Parathyroid adenoma (tissue), 2 donors: ENCODE measurements around the gene FBXL12.

Experiments used
- H2AFZ ChIP-seq: fragments of 300-600 bp; sonication (generic); one replicate; pipeline ENCODE4 v1.7.0; 2017; ENCODE audit warnings: antibody characterized with exemption, mild to moderate bottlenecking
- H3K27ac ChIP-seq: fragments of 300-600 bp; sonication (generic); one replicate; pipeline ENCODE4 v1.7.0; 2017
- H3K27me3 ChIP-seq: fragments of 300-600 bp; sonication (generic); one replicate; pipeline ENCODE4 v1.7.0; 2017; ENCODE audit warnings: low read length; ENCODE audit not compliant: control insufficient read depth, insufficient read depth
- H3K36me3 ChIP-seq: fragments of 300-600 bp; sonication (generic); one replicate; pipeline ENCODE4 v1.7.0; 2017; ENCODE audit warnings: low read length; ENCODE audit not compliant: control insufficient read depth, insufficient read depth
- H3K4me1 ChIP-seq: fragments of 300-600 bp; sonication (generic); one replicate; pipeline ENCODE4 v1.7.0; 2017; ENCODE audit warnings: control low read depth
- H3K4me2 ChIP-seq: fragments of 300-600 bp; sonication (generic); one replicate; pipeline ENCODE4 v1.7.0; 2017; ENCODE audit warnings: low read length
- H3K4me3 ChIP-seq: fragments of 300-600 bp; sonication (generic); one replicate; pipeline ENCODE4 v1.7.0; 2017; ENCODE audit warnings: low read depth, low read length
- H3K79me2 ChIP-seq: fragments of 300-600 bp; sonication (generic); one replicate; pipeline ENCODE4 v1.7.0; 2017; ENCODE audit warnings: control low read depth
- H3K9ac ChIP-seq: fragments of 300-600 bp; sonication (generic); one replicate; pipeline ENCODE4 v1.7.0; 2017; ENCODE audit warnings: mild to moderate bottlenecking
- H3K9me3 ChIP-seq: fragments of 300-600 bp; sonication (generic); one replicate; pipeline ENCODE4 v1.7.0; 2017; ENCODE audit warnings: low read length; ENCODE audit not compliant: control insufficient read depth
- TF ChIP-seq, protein P1 (sequence below): fragments of 300-600 bp; sonication (generic); IDR thresholded peaks from one replicate; pipeline ENCODE4 v1.7.0; 2017; ENCODE audit warnings: antibody characterized with exemption, mild to moderate bottlenecking
- donor health status: primary hyperparathyroidism.

Gene FBXL12

DNA sequence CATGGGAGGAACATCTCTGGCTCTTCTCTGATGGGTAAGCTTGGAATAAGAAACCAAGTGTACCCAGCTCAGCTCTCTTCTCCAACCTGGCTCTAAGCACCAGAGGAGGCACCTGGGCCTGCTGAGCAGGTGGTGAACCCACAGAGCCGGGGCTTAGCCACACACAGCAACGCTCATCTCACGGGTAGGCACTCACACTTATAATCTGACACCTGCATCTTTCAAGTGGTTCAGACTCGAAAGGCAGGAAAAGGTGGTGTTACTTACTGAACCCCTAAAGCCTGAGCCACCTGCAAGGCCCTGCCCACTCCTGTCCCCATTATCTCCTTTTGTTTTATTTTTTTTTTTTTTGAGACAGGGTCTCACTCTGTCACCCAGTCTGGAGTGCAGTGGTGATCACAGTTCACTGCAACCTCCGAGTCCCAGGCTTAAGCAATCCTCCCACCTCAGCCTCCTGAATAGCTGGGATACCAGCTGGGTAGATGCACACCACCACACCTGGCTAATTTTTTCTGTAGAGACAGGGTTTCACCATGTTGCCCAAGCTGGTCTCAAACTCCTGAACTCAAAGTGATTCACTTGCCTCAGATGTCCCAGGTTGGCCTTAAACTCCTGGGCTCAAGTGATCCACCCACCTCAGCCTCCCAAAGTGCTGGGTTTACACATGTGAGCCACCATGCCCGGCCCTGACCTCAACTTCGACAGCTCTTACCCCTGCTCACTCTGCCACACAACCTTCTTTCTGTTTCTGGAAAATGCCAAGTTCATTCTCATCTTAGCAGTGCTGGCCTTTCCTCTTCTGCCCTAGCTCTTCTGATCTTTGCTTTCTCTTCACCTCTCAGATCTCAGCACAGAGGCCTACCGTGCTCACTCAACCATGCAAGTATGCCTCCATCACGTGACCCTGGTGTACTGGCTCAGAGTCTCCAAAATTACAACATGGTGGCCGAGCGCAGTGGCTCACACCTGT is 9.7 kb downstream of the FBXL12 start:
- Histone ChIP-seq H3K4me1 (no peaks in the 10 kb centered on the region), H3K27me3 (no peaks in the 10 kb centered on the region), H3K27ac (no peak overlapping the region), H3K79me2 (peaks cover 2% of the 10 kb centered on the region), H3K36me3 (no peaks in the 10 kb centered on the region), H3K4me2 (no peak overlapping the region), H2AFZ (no peak overlapping the region), H3K9me3 (no peaks in the 10 kb centered on the region), H3K4me3 (no peak overlapping the region), H3K9ac (no peak overlapping the region)
- TF ChIP-seq, protein P1, sequence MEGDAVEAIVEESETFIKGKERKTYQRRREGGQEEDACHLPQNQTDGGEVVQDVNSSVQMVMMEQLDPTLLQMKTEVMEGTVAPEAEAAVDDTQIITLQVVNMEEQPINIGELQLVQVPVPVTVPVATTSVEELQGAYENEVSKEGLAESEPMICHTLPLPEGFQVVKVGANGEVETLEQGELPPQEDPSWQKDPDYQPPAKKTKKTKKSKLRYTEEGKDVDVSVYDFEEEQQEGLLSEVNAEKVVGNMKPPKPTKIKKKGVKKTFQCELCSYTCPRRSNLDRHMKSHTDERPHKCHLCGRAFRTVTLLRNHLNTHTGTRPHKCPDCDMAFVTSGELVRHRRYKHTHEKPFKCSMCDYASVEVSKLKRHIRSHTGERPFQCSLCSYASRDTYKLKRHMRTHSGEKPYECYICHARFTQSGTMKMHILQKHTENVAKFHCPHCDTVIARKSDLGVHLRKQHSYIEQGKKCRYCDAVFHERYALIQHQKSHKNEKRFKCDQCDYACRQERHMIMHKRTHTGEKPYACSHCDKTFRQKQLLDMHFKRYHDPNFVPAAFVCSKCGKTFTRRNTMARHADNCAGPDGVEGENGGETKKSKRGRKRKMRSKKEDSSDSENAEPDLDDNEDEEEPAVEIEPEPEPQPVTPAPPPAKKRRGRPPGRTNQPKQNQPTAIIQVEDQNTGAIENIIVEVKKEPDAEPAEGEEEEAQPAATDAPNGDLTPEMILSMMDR, result no peak

DNA sequence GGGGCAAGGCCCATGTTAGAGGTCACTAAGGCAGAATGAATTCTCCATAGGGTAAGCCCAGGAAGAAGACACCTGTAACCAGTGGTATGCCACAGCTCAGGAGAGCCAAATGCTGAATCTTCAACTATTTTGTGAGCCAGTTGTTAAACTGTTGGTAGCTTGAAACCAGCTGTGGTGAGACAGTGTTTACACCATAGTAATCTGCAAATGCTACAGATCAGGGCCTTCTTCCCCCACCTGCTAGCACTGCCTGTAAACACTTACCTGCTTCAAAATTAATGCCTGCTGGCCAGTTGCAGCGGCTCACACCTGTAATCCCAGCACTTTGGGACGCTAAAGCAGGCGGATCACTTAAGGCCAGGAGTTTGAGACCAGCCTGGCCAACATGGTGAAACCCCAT is 12.1 kb downstream of the FBXL12 start:
- Histone ChIP-seq H2AFZ (no peak overlapping the region), H3K4me2 (no peak overlapping the region), H3K4me1 (no peaks in the 10 kb centered on the region), H3K27me3 (no peaks in the 10 kb centered on the region), H3K9ac (no peak overlapping the region), H3K27ac (no peak overlapping the region), H3K79me2 (no peaks in the 10 kb centered on the region), H3K9me3 (no peaks in the 10 kb centered on the region), H3K36me3 (no peaks in the 10 kb centered on the region), H3K4me3 (no peak overlapping the region)
- TF ChIP-seq, protein P1, result no peak

DNA sequence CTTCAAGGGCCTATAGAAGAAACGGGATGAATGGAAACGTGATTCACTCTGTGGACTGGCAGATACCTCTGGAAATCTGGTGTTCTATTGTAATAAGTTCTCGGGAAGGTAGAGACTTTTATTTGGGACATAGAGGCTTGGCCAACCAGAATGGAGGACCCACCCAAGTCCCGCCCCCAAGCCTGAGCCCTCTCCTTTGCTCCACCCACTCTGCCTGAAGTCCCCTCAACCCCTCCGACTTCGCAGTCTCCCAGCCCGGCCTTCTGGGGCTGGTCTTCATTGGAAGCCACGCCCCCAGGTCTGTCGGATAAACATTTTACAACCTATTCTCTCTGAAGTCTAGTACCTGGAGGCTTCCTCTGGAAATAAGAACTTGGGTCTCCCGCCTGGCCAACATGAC is 16.9 kb downstream of the FBXL12 start:
- H3K9me3 ChIP-seq, result no peaks in the 10 kb centered on the region
- no peak overlapping the region for H3K4me3 ChIP-seq
- no peak overlapping the region for H3K27ac ChIP-seq
- no peaks in the 10 kb centered on the region for H3K27me3 ChIP-seq
- H2AFZ ChIP-seq, result no peak overlapping the region
- H3K36me3 ChIP-seq, result no peaks in the 10 kb centered on the region
- TF ChIP-seq, protein P1, result no peak
- no peak overlapping the region for H3K4me2 ChIP-seq
- no peaks in the 10 kb centered on the region for H3K4me1 ChIP-seq
- H3K9ac ChIP-seq, result no peak overlapping the region
- no peaks in the 10 kb centered on the region for H3K79me2 ChIP-seq

DNA sequence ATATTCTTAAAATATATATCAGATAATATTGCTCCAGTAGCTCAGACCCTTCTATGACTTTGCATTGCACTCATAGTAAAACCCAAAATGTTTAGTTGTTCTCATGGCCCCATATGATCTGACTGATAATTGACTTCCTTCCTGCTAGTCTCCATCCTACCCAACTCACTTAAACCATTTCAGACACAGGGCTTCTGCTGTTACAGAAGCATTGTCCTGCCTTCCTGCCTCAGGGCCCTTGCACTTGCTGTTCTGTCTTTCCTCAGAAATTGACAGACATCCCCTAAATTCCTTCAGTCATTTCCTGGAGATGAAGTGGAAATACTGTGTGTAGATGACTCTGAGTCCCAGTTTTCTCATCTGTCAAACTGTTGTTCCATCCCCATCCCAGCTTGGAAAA is 19.7 kb downstream of the FBXL12 start:
- no peaks in the 10 kb centered on the region for H3K4me1 ChIP-seq
- no peak overlapping the region for H3K4me2 ChIP-seq
- no peak overlapping the region for H2AFZ ChIP-seq
- TF ChIP-seq, protein P1, result no peak
- H3K9ac ChIP-seq, result no peak overlapping the region
- no peaks in the 10 kb centered on the region for H3K9me3 ChIP-seq
- H3K27me3 ChIP-seq, result no peaks in the 10 kb centered on the region
- H3K36me3 ChIP-seq, result no peaks in the 10 kb centered on the region
- H3K79me2 ChIP-seq, result no peaks in the 10 kb centered on the region
- no peak overlapping the region for H3K4me3 ChIP-seq
- H3K27ac ChIP-seq, result no peak overlapping the region

DNA sequence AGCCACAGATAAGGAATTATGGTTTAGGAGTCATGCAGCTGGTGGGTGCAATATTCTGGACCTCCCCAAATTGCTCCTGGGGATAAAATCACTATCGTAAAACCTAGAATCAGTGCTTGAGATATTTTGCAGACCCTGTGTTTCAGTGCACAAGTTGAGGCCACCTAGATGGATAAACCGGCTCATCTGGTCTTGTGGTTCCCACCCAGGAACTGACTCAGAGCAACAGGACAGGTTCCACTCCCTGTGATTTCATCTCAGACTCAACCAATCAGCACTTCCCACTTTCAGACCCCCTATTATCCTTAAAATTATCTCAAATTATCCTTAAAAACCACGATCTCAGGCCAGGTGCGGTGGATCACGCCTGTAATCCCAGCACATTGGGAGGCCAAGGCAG is 21.0 kb downstream of the FBXL12 start:
- no peaks in the 10 kb centered on the region for H3K9me3 ChIP-seq
- no peak overlapping the region for H3K27ac ChIP-seq

More for the DNA sequence above, 21.0 kb downstream of the FBXL12 start:
- no peaks in the 10 kb centered on the region for H3K4me1 ChIP-seq
- no peaks in the 10 kb centered on the region for H3K27me3 ChIP-seq
- H3K9ac ChIP-seq, result no peak overlapping the region
- no peaks in the 10 kb centered on the region for H3K36me3 ChIP-seq
- no peak overlapping the region for H3K4me3 ChIP-seq
- TF ChIP-seq, protein P1, result no peak
- no peak overlapping the region for H2AFZ ChIP-seq
- no peak overlapping the region for H3K4me2 ChIP-seq
- no peaks in the 10 kb centered on the region for H3K79me2 ChIP-seq
